GM19463 (cell line): ENCODE measurements around the gene CATSPER3.
A peak's percentile ranks its signal among the peaks of the same experiment; 100 is the strongest.

ENCODE experiments used
- ATAC-seq: cut with Tn5 transposase; IDR thresholded peaks from one replicate; pipeline ENCODE4 v1.9.1; 2021; ENCODE audit warnings: mild to moderate bottlenecking, moderate library complexity; ENCODE audit not compliant: unreplicated experiment

The CATSPER3 gene

GRCh38 chr5:135039271-135040033 is 71.7 kb downstream of the CATSPER3 start:
- no peak for ATAC-seq

- ATAC-seq: no peak
Observed at GRCh38 chr5:135040034-135040332, 72.3 kb downstream of the CATSPER3 start.

GRCh38 chr5:135040333-135041144 is 72.8 kb downstream of the CATSPER3 start:
- ATAC-seq: no peak

GRCh38 chr5:135041145-135041587 is 73.5 kb downstream of the CATSPER3 start:
- ATAC-seq: no peak

- ATAC-seq: no peak
Observed at GRCh38 chr5:135041726-135042125, 74.0 kb downstream of the CATSPER3 start.

- ATAC-seq: no peak
Observed at GRCh38 chr5:135042595-135042994, 74.9 kb downstream of the CATSPER3 start.

- no peak for ATAC-seq
Observed at GRCh38 chr5:135045488-135045887, 77.8 kb downstream of the CATSPER3 start.

GRCh38 chr5:135046661-135047346 is 79.1 kb downstream of the CATSPER3 start:
- no peak for ATAC-seq

- no peak for ATAC-seq
Observed at GRCh38 chr5:135047347-135047695, 79.6 kb downstream of the CATSPER3 start.

- ATAC-seq: no peak
Observed at GRCh38 chr5:135048286-135048685, 80.6 kb downstream of the CATSPER3 start.

- ATAC-seq: no peak
Observed at GRCh38 chr5:135048930-135049329, 81.2 kb downstream of the CATSPER3 start.

GRCh38 chr5:135050244-135050767 is 82.6 kb downstream of the CATSPER3 start:
- no peak for ATAC-seq

- ATAC-seq: no peak
Observed at GRCh38 chr5:135051399-135051798, 83.7 kb downstream of the CATSPER3 start.

- ATAC-seq: no peak
Observed at GRCh38 chr5:135051872-135052271, 84.2 kb downstream of the CATSPER3 start.

- no peak for ATAC-seq
Observed at GRCh38 chr5:135052511-135053145, 84.9 kb downstream of the CATSPER3 start.

GRCh38 chr5:135053278-135053677 is 85.6 kb downstream of the CATSPER3 start:
- peak; percentile 99 for ATAC-seq

GRCh38 chr5:135053989-135054388 is 86.3 kb downstream of the CATSPER3 start:
- no peak for ATAC-seq

- no peak for ATAC-seq
Observed at GRCh38 chr5:135054546-135054945, 86.8 kb downstream of the CATSPER3 start.

- ATAC-seq: no peak
Observed at GRCh38 chr5:135055396-135055795, 87.7 kb downstream of the CATSPER3 start.

GRCh38 chr5:135056316-135057030 is 88.8 kb downstream of the CATSPER3 start:
- no peak for ATAC-seq
